ENCODE results near the gene ALOX12.

The ALOX12 gene

DNA sequence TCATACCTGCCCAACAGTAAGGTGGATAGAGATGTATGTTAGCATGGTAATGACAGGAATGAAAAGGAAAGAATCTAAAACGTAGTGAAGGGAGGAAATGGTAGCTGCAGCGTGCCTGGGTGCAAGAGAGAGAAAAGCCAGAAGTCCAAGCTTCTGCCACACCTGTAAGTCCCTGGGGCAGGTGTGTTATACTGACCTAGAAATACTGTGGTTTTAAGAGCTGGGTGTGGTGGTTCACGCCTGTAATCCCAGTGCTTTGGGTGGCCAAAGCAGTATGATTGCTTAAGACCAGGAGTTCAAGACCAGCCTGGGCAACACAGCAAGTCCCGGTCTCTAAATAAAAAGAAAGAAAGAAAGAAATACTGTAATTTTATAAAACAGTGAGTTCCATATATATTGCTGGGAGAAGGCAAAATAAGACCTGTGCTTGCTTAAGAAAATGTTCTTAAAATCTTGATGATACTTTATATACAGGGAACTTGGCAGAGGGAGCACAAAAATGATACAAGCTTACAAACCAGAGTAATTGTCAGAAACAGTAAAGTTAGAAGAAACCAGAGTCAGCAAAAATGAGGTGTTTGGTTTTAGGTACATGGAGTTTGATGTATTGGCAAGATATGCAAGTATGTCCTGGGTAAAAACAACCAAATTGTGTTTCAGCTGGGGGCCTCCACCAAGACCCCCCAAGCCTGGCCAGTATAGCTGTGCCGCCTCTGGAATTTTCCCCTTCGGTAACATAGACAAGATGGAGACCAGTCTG, 6.6 kb downstream of the ALOX12 start:
- DNase-seq: no peak

- DNase-seq: no peak
These were observed 7.9 kb downstream of the ALOX12 start for GRCh38 chr17:7003745-7004144.

- DNase-seq: no peak
These were observed 8.8 kb downstream of the ALOX12 start for GRCh38 chr17:7004398-7005253.

DNA sequence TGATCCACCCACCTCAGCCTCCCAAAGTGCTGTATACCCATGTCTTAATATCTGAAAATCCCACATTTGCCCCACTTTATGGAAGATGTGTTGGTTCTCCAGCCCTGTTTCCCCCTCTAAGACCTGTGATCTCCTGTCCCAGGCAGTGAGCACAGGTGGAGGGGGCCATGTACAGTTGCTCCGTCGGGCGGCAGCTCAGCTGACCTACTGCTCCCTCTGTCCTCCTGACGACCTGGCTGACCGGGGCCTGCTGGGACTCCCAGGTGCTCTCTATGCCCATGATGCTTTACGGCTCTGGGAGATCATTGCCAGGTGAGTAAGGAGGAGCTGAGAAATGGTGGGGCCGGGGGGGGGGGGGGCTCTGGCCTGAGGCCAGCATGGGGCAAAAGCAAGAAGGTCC, 9.9 kb downstream of the ALOX12 start:
- no peak for DNase-seq

GRCh38 chr17:7007143-7007542, 11.3 kb downstream of the ALOX12 start:
- DNase-seq: no peak

DNA sequence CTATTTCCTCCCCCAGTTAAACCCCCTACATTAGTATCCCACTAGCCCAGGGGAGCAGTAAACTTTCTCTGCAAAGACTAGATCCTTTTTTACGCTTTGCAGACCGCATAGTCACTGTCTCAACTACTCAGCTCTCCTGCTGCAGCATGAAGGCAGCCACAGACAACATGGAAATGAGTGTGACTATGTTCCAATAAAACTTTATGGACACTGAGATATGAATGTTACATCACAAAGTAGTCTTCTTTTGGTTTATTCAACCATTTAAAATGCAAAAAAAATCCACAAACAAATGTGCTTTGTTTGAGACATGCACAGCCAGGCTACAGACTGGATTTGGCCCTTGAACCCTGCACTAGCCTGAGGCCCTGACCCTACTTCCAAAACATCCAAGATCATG, 14.7 kb downstream of the ALOX12 start:
- no peak for DNase-seq

DNA sequence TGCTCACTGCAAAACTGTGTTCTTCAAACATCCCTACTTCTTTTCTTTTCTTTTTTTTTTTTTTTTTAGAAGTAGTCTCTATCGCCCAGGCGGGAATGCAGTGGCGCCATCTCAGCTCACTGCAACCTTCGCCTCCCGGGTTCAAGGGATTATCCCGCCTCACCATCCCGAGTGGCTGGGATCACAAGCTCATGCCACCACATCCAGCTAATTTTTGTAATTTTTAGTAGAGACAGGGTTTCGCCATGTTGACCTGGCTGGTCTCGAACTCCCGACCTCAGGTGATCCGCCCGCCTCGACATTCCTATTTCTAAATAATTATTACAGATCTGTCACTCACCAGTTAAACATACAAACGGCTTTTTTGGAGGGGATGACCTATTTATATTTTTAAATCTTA, 15.6 kb downstream of the ALOX12 start:
- DNase-seq: no peak

GRCh38 chr17:7011942-7012254, 16.0 kb downstream of the ALOX12 start:
- DNase-seq: no peak

GRCh38 chr17:7014261-7014994, 18.6 kb downstream of the ALOX12 start:
- peak; percentile 99 for DNase-seq

GRCh38 chr17:7014995-7015958, 19.4 kb downstream of the ALOX12 start:
- peak; percentile 91 for DNase-seq

DNA sequence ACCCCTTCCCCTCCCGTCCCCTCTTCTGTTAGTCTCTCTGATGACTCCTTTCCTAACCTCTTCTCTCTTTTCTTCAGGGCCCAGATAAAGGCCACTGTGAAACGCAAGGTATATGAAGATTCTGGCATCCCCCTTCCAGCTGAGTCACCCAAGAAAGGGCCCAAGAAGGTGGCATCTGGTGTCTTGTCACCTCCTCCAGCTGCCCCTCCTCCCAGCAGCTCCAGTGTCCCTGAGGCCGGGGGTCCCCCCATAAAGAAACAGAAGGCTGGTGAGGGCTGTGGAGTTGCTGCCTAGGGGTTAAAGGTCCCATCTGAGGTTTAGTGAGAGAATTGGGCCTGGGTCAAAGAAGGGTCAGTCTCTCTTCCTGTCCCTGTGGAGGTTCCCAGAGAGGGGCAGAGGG, 20.6 kb downstream of the ALOX12 start:
- DNase-seq: no peak

- DNase-seq: no peak
These were observed 21.3 kb downstream of the ALOX12 start for GRCh38 chr17:7016886-7017826.

DNA sequence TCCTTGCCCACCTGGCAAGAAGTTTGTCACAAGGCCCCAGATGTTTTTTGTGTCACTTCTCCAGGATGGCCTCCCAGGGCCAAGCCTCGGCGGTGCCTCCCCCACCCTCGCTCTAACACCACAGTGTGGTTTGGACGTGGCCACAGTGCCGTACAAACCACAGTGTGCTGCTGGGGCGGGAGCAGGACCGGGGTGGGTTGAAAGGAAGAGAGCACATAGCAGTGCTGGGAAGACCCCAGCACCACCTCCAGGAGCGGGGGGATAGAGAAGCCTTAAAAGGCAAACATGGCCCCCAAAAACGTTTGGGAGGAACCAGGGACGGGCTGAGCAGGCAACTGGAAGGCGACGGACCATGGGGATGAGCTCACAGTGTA, 22.0 kb downstream of the ALOX12 start:
- DNase-seq: peak; percentile 25

DNA sequence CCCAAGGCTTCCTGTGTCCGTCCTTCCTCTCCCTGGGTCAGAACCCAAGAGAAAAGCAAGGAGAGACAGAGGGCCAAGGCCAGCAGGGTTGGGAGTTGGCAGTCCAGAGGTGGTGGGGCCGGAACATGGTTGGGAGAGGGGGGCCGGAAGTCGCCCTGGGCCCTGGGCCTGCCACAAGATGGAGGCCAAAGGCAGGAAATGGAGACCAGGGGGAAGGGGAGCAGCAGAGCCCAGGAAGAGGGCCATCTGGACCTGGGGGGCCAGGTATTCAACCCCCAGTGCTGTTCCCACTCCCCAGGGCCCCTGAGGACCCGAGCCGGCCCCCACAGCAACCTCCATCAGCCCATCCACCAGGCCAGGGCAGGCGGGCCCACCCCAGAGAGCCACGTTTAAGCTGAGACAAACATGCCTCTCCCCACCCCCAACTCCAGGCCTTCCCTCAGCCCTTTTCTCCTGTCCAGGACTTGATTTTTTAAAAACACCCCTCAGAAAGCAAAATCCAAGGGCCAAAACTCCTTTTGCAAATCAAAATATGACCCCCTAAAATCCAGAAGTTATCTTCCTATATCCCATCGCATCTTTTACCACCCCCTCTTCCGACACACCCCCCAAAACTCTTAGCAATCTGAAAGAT, 22.6 kb downstream of the ALOX12 start:
- no peak for DNase-seq

- DNase-seq: no peak
These were observed 23.5 kb downstream of the ALOX12 start for GRCh38 chr17:7019367-7019766.

GRCh38 chr17:7019839-7020519, 24.1 kb downstream of the ALOX12 start:
- DNase-seq: no peak

DNA sequence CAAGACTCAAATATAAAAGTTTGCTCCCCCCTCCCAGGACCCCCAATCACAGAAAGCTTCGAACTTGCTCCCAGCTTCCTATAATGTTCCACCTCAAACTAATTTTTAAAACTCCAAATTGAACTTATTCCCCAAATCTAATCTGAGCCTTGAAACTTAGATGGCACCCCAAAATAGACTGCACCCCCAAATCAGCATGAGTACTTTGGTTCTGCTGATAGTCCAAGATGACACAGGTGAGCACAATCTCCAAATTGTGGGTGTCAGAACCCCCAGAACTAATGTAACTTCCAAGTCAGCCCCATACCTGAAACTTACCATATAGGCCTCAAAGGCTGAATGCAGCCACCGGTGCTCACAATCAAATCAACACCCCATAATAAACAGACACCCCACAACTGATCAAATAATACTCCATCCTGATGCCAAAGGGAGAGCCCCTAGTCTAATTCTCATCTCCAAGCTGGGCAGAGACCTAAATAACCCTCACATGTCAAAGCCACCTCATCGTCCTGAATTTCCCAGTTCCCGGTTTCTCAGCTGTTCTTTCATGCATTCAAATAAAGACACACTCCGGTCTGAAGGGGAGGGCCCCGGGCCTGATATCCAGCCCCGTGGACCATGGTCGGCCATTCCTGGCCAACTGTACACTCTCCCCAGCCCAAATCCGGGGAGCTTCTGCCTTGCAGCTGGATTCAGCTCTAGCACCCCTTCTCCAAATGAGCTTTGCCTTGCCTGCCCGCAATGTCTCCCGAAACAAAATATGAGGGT, 25.2 kb downstream of the ALOX12 start:
- DNase-seq: no peak

DNA sequence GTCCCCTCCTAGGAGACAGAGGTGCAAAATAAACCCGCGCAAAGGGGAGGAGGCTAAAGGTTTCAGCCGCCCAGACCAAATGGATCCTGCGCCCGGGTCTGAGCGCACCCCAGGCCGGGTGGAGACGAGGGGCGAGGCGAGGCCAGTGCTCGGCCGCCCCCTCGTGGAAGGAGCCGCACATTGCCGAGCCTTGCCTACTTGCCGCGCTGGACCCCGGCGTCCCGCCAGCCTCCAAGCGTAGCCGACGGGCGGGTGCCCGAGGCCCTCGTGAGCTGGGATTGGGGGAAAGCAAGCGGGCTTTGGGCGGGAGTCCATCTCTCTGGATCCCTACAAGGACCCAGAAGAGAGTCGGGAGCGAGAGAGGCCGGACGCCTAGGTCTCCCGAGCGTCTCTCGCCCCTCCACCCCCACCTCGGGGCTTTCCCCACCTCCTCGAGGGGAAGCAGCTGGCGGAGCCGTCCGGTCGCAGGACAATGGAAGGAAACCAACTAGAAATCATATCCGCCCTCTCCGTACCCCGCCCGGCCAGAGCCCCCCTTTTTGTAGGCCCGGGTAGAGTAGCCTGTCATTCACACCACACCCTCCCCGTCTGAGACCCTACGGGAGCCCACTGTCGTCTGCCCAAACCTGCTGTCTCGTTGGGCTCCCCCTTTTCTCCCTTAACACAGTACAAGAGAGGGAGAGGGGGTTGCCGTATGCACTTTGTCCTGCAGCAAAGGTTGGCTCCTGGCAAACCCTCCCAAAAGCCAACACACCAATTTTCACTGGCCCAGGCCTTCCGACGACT, 26.3 kb downstream of the ALOX12 start:
- DNase-seq: peak; percentile 81

All from CD4-positive, alpha-beta T cell treated with Interferon gamma for 1 hour (primary cell).